HFFc6 (cell line): ENCODE results near the gene MGAT4D. TPM values are rescaled to one million over a fixed set of nuclear protein-coding genes. Genes with fewer than 3 reads are reported as not detected.
"Not testable (repeated sequence)": the region's sequence is repeated elsewhere in the genome, so short reads cannot be mapped to it uniquely, and the experiment has no call there.

Experiments
- DNase-seq: peaks from one replicate; pipeline ENCODE4 v3.0.0-alpha.2; 2018
- H3K27ac Mint-ChIP-seq: 2 replicates; pipeline ENCODE4 v1.8.0; 2020; ENCODE audit warnings: mild to moderate bottlenecking, mixed read lengths
- H3K27me3 Mint-ChIP-seq: 2 replicates; pipeline ENCODE4 v1.8.0; 2021; ENCODE audit warnings: mild to moderate bottlenecking, moderate library complexity, mixed read lengths; ENCODE audit not compliant: insufficient read depth
- H3K36me3 Mint-ChIP-seq: 2 replicates; pipeline ENCODE4 v1.8.0; 2021; ENCODE audit warnings: low read depth, mixed read lengths
- H3K4me1 Mint-ChIP-seq: 2 replicates; pipeline ENCODE4 v1.8.0; 2020; ENCODE audit warnings: low read depth, mixed read lengths
- H3K4me3 Mint-ChIP-seq: 2 replicates; pipeline ENCODE4 v1.8.0; 2020; ENCODE audit warnings: mild to moderate bottlenecking, moderate library complexity, mixed read lengths
- H3K9me3 Mint-ChIP-seq: 2 replicates; pipeline ENCODE4 v1.8.0; 2020; ENCODE audit warnings: mild to moderate bottlenecking, mixed read lengths
- CTCF ChIP-seq: fragments of 200-600 bp; sonication (generic); IDR thresholded peaks from 2 replicates; pipeline ENCODE4 v1.5.0; 2021; ENCODE audit warnings: antibody characterized with exemption, mild to moderate bottlenecking
- total RNA-seq, 6 experiments: library from RNA; stranded (reverse); fragmentation: NEBNext Ultra II Directional; extraction: Animal tissue kit (Norgen Biotek cat#: 25700); gene quantifications; 2 replicates in 1 of 6; 3 replicates in 5 of 6; pipeline ENCODE4 v1.2.3, GENCODE V29; 2021

Gene MGAT4D
- total RNA-seq, 6 experiments from 2014 or later = not detected

- Mint-ChIP-seq H3K9me3 (no peaks in the 10 kb centered on the region), H3K36me3 (no peaks in the 10 kb centered on the region), H3K4me1 (no peaks in the 10 kb centered on the region), H3K27ac (no peak overlapping the region), H3K4me3 (no peak overlapping the region), H3K27me3 (peaks cover 12% of the 10 kb centered on the region)
- no peak for DNase-seq
- no peak for TF ChIP-seq CTCF
These were observed 34.9 kb downstream of the MGAT4D start for GRCh38 chr4:140463182-140463581.

- no peak overlapping the region for H3K4me3 Mint-ChIP-seq
- DNase-seq = no peak
- no peak for TF ChIP-seq CTCF
- no peaks in the 10 kb centered on the region for H3K9me3 Mint-ChIP-seq
- H3K4me1 Mint-ChIP-seq = no peaks in the 10 kb centered on the region
- no peaks in the 10 kb centered on the region for H3K36me3 Mint-ChIP-seq
- H3K27me3 Mint-ChIP-seq = peaks cover 24% of the 10 kb centered on the region
- no peak overlapping the region for H3K27ac Mint-ChIP-seq
These were observed 47.7 kb downstream of the MGAT4D start for GRCh38 chr4:140450352-140450751.

GRCh38 chr4:140448830-140449229 lies 49.3 kb downstream of the MGAT4D start:
- no peak overlapping the region for H3K4me3 Mint-ChIP-seq
- no peaks in the 10 kb centered on the region for H3K4me1 Mint-ChIP-seq
- TF ChIP-seq CTCF = no peak
- no peaks in the 10 kb centered on the region for H3K36me3 Mint-ChIP-seq
- DNase-seq = no peak
- no peaks in the 10 kb centered on the region for H3K9me3 Mint-ChIP-seq
- H3K27me3 Mint-ChIP-seq = peaks cover 20% of the 10 kb centered on the region
- H3K27ac Mint-ChIP-seq = no peak overlapping the region

GRCh38 chr4:140448162-140448561 lies 49.9 kb downstream of the MGAT4D start:
- H3K36me3 Mint-ChIP-seq = no peaks in the 10 kb centered on the region
- no peaks in the 10 kb centered on the region for H3K9me3 Mint-ChIP-seq
- no peaks in the 10 kb centered on the region for H3K4me1 Mint-ChIP-seq
- H3K4me3 Mint-ChIP-seq = no peak overlapping the region
- peaks cover 17% of the 10 kb centered on the region for H3K27me3 Mint-ChIP-seq
- H3K27ac Mint-ChIP-seq = no peak overlapping the region
- no peak for TF ChIP-seq CTCF
- DNase-seq = no peak

GRCh38 chr4:140444347-140444746 lies 53.7 kb downstream of the MGAT4D start:
- H3K27ac Mint-ChIP-seq, H3K4me1 Mint-ChIP-seq, H3K9me3 Mint-ChIP-seq, H3K4me3 Mint-ChIP-seq, H3K36me3 Mint-ChIP-seq, DNase-seq: not testable (repeated sequence)
- peaks cover 17% of the 10 kb centered on the region for H3K27me3 Mint-ChIP-seq

GRCh38 chr4:140439644-140440142 lies 58.4 kb downstream of the MGAT4D start:
- Mint-ChIP-seq H3K9me3 (no peaks in the 10 kb centered on the region), H3K4me3 (no peak overlapping the region), H3K4me1 (no peaks in the 10 kb centered on the region), H3K36me3 (no peaks in the 10 kb centered on the region), H3K27me3 (peaks cover 9% of the 10 kb centered on the region), H3K27ac (no peak overlapping the region)
- TF ChIP-seq CTCF = no peak
- DNase-seq = no peak
